ACC112 (cell line): ENCODE data around the gene RPS5.

Experiments
- H2AFZ ChIP-seq: fragments of 200-600 bp; sonication (generic); one replicate; pipeline ENCODE4 v1.6.0; 2017; ENCODE audit warnings: antibody characterized with exemption, low read length; ENCODE audit not compliant: unreplicated experiment
- H3K27ac ChIP-seq: fragments of 200-600 bp; sonication (generic); 2 replicates; pipeline ENCODE4 v1.5.1; 2014; ENCODE audit warnings: low read depth, mild to moderate bottlenecking, antibody characterized with exemption, low read length, moderate library complexity
- H3K27me3 ChIP-seq: fragments of 200-600 bp; sonication (generic); 2 replicates; pipeline ENCODE4 v1.6.1; 2014; ENCODE audit warnings: mild to moderate bottlenecking, antibody characterized with exemption, low read length, moderate library complexity, mixed read lengths; ENCODE audit not compliant: insufficient read depth
- H3K36me3 ChIP-seq: fragments of 200-600 bp; sonication (generic); 2 replicates; pipeline ENCODE4 v1.6.1; 2016; ENCODE audit warnings: mild to moderate bottlenecking, antibody characterized with exemption, low read length, moderate library complexity, mixed read lengths; ENCODE audit not compliant: insufficient read depth
- H3K4me1 ChIP-seq: fragments of 200-600 bp; sonication (generic); one replicate; pipeline ENCODE4 v1.6.1; 2016; ENCODE audit warnings: low read length, mixed read lengths; ENCODE audit not compliant: insufficient read depth, unreplicated experiment, control insufficient read depth
- H3K4me3 ChIP-seq: fragments of 200-600 bp; sonication (generic); 2 replicates; pipeline ENCODE4 v1.5.1; 2014; ENCODE audit warnings: mild to moderate bottlenecking, low read depth, low read length
- H3K79me2 ChIP-seq: fragments of 200-600 bp; sonication (generic); one replicate; pipeline ENCODE4 v1.6.0; 2016; ENCODE audit warnings: low read length; ENCODE audit not compliant: control insufficient read depth, unreplicated experiment, insufficient read depth

Gene RPS5

GRCh38 chr19:58379246-58379645, 7.8 kb upstream of the RPS5 start:
- H2AFZ ChIP-seq = no peak overlapping the region
- H3K79me2 ChIP-seq = no peaks in the 10 kb centered on the region
- H3K4me3 ChIP-seq = peak overlapping the region; percentile 97; the same call in 1 of the 2 replicates
- H3K4me1 ChIP-seq = peaks cover 8% of the 10 kb centered on the region
- H3K27me3 ChIP-seq = no peaks in the 10 kb centered on the region
- no peak overlapping the region for H3K27ac ChIP-seq
- no peaks in the 10 kb centered on the region for H3K36me3 ChIP-seq

DNA sequence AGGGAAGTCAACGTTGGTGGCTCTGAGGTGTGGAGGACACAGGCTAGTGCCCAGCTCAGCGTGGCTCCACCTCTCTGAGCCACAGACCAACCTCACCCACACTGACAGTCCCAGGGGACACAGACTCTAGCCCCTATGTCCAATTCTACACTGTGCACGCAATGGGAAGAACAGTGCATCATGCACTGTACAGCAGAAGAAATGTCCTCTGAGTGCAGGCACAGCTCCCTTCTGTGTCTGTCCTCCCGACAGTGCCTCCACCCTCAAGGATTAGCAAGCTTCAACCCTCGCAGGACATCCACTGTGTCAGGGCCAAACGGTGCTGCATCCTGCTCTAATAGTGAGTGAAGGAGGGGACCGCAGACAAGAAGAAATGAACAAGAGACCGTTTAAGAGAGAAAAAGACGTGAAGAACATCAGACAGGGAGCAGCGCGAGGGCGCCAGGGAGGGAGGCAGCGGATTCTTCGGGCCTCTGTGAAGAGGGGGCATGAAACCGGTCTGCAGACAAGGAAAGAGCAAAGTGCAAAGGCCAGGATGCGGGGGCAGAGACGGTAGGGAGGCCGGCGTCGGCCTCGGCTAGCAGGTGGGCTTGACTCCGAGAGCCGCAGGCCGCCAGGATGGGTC, 6.9 kb upstream of the RPS5 start:
- Histone ChIP-seq H3K27ac (peak overlapping the region; percentile 77), H3K4me1 (peaks cover 11% of the 10 kb centered on the region), H3K36me3 (no peaks in the 10 kb centered on the region), H3K79me2 (no peaks in the 10 kb centered on the region), H3K27me3 (no peaks in the 10 kb centered on the region), H3K4me3 (peak overlapping the region; percentile 97), H2AFZ (peak overlapping the region; percentile 55)

GRCh38 chr19:58380662-58381459, 6.2 kb upstream of the RPS5 start, which contains the start of gene ZNF837:
Gene ZNF837, minus strand, starts transcription at chr19:58381030. Its CDS starts 11,698 bp downstream, at chr19:58369332.
- Histone ChIP-seq H3K4me3 (peak within 1 kb of the TSS; percentile 97), H3K27ac (peak within 1 kb of the TSS; percentile 77), H2AFZ (peak within 1 kb of the TSS; percentile 55), H3K36me3 (no peaks in the 10 kb centered on the region), H3K27me3 (no peaks in the 10 kb centered on the region), H3K79me2 (peaks cover 3% of the 10 kb centered on the region), H3K4me1 (peaks cover 18% of the 10 kb centered on the region)

DNA sequence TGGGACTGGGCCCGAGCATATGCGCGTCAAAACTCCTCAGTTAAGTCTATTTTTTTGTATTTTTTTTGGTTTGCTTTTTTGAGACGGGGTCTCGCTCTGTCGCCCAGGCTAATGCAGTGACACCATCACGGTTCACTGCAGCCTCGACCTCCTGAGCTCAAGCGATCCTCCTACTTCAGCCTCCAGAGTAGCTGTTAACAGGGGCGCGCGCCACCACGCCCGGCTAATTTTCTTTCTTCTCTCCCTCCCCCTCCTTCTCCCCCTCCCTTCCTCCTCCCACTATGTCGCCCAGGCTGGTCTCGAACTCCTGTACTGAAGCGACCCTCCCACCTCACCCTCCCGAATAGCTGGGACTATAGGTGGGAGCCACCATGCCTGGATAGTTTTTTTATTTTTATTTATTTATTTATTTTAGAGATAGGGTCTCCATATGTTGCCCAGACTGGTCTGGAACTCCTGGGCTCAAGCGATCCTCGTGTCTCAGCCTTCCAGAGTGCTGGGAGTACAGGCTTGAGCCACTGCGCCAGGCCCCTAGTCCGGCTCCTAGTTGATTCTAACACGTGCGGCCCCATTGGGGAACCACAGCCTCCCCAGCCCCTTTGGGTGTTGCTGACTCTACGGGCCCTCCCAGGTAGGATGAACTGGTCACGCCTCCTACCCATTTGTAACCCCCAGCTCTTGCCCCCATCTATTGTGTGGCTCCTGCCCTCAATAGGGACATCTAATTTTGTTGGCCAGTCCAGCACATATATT, 5.4 kb upstream of the RPS5 start:
- peaks cover 17% of the 10 kb centered on the region for H3K4me1 ChIP-seq
- no peaks in the 10 kb centered on the region for H3K36me3 ChIP-seq
- H3K4me3 ChIP-seq = peak overlapping the region; percentile 97
- peaks cover 5% of the 10 kb centered on the region for H3K79me2 ChIP-seq
- H2AFZ ChIP-seq = no peak overlapping the region
- H3K27ac ChIP-seq = peak overlapping the region; percentile 77
- no peaks in the 10 kb centered on the region for H3K27me3 ChIP-seq

DNA sequence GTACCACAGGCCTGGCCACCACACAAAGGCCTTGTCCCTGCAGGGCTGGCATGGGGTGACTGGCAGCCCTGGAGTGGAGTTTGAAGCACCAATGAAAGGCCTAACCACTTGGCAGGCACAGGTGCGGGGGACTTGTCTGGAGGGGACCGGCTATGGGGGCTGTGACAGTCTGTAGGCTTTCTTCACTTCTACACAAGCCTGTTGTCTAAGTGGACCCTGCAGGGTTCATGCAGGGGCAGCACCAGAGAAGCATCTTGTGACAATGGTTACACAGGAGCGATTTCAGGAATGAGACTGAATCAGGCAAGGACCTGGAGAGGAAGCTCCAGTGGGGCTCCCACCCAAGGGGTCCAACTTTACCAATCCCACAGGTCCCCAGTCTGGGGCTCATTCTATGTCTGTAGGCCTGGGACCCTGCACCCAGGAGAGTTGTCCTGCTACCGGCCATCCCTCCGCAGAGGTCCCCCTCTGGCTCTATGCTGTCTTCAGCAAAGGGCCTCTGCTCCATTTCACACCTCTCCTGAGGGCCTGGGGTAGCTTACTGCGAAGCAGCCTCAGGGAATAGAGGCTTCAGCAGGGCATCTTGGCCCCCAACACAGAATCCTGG, 4.0 kb upstream of the RPS5 start:
- no peaks in the 10 kb centered on the region for H3K36me3 ChIP-seq
- peaks cover 17% of the 10 kb centered on the region for H3K4me1 ChIP-seq
- no peak overlapping the region for H3K27ac ChIP-seq
- H3K79me2 ChIP-seq = peaks cover 16% of the 10 kb centered on the region
- H3K4me3 ChIP-seq = no peak overlapping the region
- no peaks in the 10 kb centered on the region for H3K27me3 ChIP-seq
- no peak overlapping the region for H2AFZ ChIP-seq

DNA sequence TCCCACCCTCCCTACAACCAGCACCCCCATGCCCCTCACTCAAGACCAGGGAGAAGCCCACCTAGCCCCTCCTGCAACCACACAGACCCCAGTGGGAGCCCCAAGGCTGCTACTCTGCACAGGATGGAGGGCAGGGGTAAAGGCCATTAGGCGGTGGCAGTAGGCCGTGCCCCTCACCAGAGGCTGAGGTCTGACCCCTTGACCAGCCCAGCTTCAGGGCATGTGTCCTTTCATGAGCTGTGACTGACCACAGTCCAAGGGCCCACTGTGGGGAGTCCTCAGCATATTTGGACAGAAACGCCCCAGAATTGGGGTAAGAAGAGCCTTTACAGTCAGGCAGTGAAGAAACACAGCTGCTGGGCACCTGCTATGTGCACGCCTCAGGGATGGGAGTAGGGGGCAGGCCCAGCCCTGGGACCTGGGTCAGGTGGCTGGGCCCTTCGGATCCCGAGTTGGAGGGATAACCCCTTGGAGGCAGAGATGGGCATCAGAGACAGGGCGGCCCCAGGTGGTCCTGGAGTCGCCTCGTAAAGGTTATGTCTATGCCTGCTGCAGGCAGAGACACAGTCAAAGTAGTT, 1.7 kb upstream of the RPS5 start:
- H3K79me2 ChIP-seq = peaks cover 30% of the 10 kb centered on the region
- H3K36me3 ChIP-seq = no peaks in the 10 kb centered on the region; the same call in 1 of the 2 replicates
- peak overlapping the region; percentile 98 for H3K4me3 ChIP-seq
- H3K4me1 ChIP-seq = peaks cover 12% of the 10 kb centered on the region
- H3K27ac ChIP-seq = no peak overlapping the region
- H2AFZ ChIP-seq = no peak overlapping the region
- no peaks in the 10 kb centered on the region for H3K27me3 ChIP-seq

- peaks cover 36% of the 10 kb centered on the region for H3K79me2 ChIP-seq
- no peaks in the 10 kb centered on the region for H3K27me3 ChIP-seq
- H3K4me1 ChIP-seq = peaks cover 12% of the 10 kb centered on the region
- peak overlapping the region; percentile 93 for H3K27ac ChIP-seq
- peaks cover 5% of the 10 kb centered on the region; the same call in 1 of the 2 replicates for H3K36me3 ChIP-seq
- H2AFZ ChIP-seq = no peak overlapping the region
- peak overlapping the region; percentile 98 for H3K4me3 ChIP-seq
Observed at GRCh38 chr19:58385891-58386575, 1.0 kb upstream of the RPS5 start.

DNA sequence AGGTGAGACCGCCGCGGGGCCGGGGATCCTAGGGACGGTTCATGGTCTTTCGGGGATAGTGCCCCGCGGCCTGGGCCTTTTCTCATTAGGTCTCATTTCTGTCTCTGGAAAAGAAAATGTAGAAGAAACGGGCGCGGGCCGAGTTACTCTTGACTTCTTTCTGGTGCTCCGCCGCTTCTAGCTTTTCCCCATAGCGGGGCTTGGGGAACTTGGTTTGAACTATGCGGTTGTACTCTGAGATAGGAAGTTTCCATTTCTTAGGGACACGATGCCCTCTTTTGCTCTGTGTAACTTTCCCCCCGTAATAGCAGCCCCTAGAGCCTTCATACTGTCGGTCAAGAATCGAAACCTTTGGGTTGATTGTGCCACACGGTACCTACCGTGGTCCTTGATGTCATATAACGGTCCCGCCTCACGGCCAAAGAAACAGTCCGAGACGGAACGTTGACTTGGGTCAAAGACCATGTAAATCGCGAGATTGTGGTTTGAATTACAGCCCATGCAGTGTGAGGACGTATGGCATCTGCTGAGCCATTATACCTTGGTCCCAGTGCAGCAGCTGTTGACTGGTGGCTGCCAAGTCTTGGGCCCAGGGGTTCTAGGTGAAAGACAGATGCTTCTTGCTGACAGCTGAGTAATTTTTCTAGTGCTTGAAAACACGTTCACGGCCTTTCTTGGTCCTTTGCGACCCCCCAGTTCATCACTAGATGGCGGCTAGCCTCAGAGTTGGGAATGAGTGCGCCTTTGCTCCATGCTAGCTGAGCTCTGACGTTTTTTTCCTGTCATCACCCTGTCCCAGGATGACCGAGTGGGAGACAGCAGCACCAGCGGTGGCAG, 487 bp downstream of the RPS5 start:
- Histone ChIP-seq H3K27ac (peak overlapping the region; percentile 93), H3K4me1 (peaks cover 12% of the 10 kb centered on the region), H3K79me2 (peaks cover 41% of the 10 kb centered on the region), H2AFZ (no peak overlapping the region), H3K4me3 (peak overlapping the region; percentile 98), H3K27me3 (no peaks in the 10 kb centered on the region), H3K36me3 (peaks cover 5% of the 10 kb centered on the region; the same call in 1 of the 2 replicates)

- Histone ChIP-seq H3K27me3 (no peaks in the 10 kb centered on the region), H3K36me3 (peaks cover 5% of the 10 kb centered on the region; the same call in 1 of the 2 replicates), H2AFZ (no peak overlapping the region), H3K4me1 (peaks cover 12% of the 10 kb centered on the region), H3K4me3 (peak overlapping the region; percentile 98), H3K27ac (no peak overlapping the region), H3K79me2 (peaks cover 42% of the 10 kb centered on the region)
Observed at GRCh38 chr19:58388175-58388526, 1.1 kb downstream of the RPS5 start.
